Suprapubic skin (tissue), 3 donors: ENCODE data around the gene ARMC2.

Experiments
- CTCF ChIP-seq, 2 donors: fragments of 200-600 bp in 1 of 2; fragments of 450-650 bp in 1 of 2; sonication (generic) in 1 of 2; IDR thresholded peaks; one replicate each; pipeline ENCODE4 v1.5.1; 2016 to 2019; ENCODE audit warnings: antibody characterized with exemption in 2 of 2, mild to moderate bottlenecking in 1 of 2, moderate library complexity in 1 of 2
- EP300 ChIP-seq: sonication (generic); formaldehyde crosslinking; IDR thresholded peaks from one replicate; pipeline ENCODE4 v1.6.1; 2017; ENCODE audit warnings: antibody characterized with exemption
- POLR2A ChIP-seq, 2 donors: fragments of 450-650 bp; IDR thresholded peaks; one replicate each; pipeline ENCODE4 v1.6.1; 2017; ENCODE audit warnings: antibody characterized with exemption in 2 of 2, mild to moderate bottlenecking in 2 of 2, moderate library complexity in 2 of 2

- no peak for TF ChIP-seq CTCF (IDR thresholded peaks at IDR 0.05)
- TF ChIP-seq EP300 = no peak
- TF ChIP-seq POLR2A (IDR thresholded peaks at IDR 0.05) = no peak
Observed at GRCh38 chr6:109008537-109009235, 160.5 kb downstream of the ARMC2 start.
